ENCODE measurements around the gene CARMIL1.
A peak's percentile ranks its signal among the peaks of the same experiment; 100 is the strongest.

CARMIL1 gene

GRCh38 chr6:25278914-25279747 is at the start of gene CARMIL1:
TSS of gene CARMIL1 (plus strand) at chr6:25279374. CDS start at chr6:25279796, 422 bp downstream.
- Histone ChIP-seq H3K4me1 (ENCODE audit: control insufficient read depth, insufficient read depth, low read length) (peaks cover 15% of the 10 kb centered on the region), H3K27ac (ENCODE audit: extremely low read depth, low read depth, low read length) (peak within 1 kb of the TSS; percentile 89), H3K4me3 (ENCODE audit: low read depth, low read length) (peak within 1 kb of the TSS; percentile 83), H3K36me3 (ENCODE audit: control insufficient read depth in 2 of 2, insufficient read depth in 1 of 2, low read length in 2 of 2) (no peaks in the 10 kb centered on the region), H3K9me3 (ENCODE audit: control insufficient read depth, insufficient read depth, low read depth, low read length) (no peaks in the 10 kb centered on the region)
- POLR2A ChIA-PET, result interaction anchor here (0.6 to 2.3 kb wide), 25 partner anchors 13 to 1975 kb away, joined by 3 to 24 read pairs (median 4); no protein-coding TSS in a partner anchor
- CTCF ChIA-PET, result interaction anchor here (0.6 to 6.1 kb wide), 59 partner anchors 8 to 620 kb away, joined by 3 to 95 read pairs (median 4); no protein-coding TSS in a partner anchor
- no peak for TF ChIP-seq ZNF114 (tag by site-specific recombination; IDR thresholded peaks at IDR 0.05)
- TF ChIP-seq ZNF133 (tag by site-specific recombination; IDR thresholded peaks at IDR 0.05), result no peak
- no peak for TF ChIP-seq ZNF830 (tag by site-specific recombination; IDR thresholded peaks at IDR 0.05; ENCODE audit: low read depth)
- peak; percentile 80 for TF ChIP-seq ZNF654 (tag by site-specific recombination; IDR thresholded peaks at IDR 0.05; ENCODE audit: low read depth)
- TF ChIP-seq ZNF16 (tag by site-specific recombination; IDR thresholded peaks at IDR 0.05; ENCODE audit: low read depth), result no peak
- TF ChIP-seq, protein P1, sequence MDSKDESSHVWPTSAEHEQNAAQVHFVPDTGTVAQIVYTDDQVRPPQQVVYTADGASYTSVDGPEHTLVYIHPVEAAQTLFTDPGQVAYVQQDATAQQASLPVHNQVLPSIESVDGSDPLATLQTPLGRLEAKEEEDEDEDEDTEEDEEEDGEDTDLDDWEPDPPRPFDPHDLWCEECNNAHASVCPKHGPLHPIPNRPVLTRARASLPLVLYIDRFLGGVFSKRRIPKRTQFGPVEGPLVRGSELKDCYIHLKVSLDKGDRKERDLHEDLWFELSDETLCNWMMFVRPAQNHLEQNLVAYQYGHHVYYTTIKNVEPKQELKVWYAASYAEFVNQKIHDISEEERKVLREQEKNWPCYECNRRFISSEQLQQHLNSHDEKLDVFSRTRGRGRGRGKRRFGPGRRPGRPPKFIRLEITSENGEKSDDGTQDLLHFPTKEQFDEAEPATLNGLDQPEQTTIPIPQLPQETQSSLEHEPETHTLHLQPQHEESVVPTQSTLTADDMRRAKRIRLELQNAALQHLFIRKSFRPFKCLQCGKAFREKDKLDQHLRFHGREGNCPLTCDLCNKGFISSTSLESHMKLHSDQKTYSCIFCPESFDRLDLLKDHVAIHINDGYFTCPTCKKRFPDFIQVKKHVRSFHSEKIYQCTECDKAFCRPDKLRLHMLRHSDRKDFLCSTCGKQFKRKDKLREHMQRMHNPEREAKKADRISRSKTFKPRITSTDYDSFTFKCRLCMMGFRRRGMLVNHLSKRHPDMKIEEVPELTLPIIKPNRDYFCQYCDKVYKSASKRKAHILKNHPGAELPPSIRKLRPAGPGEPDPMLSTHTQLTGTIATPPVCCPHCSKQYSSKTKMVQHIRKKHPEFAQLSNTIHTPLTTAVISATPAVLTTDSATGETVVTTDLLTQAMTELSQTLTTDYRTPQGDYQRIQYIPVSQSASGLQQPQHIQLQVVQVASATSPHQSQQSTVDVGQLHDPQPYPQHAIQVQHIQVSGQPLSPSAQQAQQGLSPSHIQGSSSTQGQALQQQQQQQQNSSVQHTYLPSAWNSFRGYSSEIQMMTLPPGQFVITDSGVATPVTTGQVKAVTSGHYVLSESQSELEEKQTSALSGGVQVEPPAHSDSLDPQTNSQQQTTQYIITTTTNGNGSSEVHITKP (tag by site-specific recombination; IDR thresholded peaks at IDR 0.05), result no peak
- TF ChIP-seq ZNF266 (tag by site-specific recombination; IDR thresholded peaks at IDR 0.05; ENCODE audit: low read depth), result no peak
- 0 out of 2 replicates have a peak, but pooled peaks have one; percentile 45 for TF ChIP-seq ZNF184 (tag by site-specific recombination; IDR thresholded peaks at IDR 0.05)
- peak; percentile 35; the same call in 1 of the 2 replicates for TF ChIP-seq ZBTB17 (tag by site-specific recombination; IDR thresholded peaks at IDR 0.05)
- peak; percentile 98 for TF ChIP-seq ZBTB8A (tag by site-specific recombination; IDR thresholded peaks at IDR 0.05)
- TF ChIP-seq, protein P2, sequence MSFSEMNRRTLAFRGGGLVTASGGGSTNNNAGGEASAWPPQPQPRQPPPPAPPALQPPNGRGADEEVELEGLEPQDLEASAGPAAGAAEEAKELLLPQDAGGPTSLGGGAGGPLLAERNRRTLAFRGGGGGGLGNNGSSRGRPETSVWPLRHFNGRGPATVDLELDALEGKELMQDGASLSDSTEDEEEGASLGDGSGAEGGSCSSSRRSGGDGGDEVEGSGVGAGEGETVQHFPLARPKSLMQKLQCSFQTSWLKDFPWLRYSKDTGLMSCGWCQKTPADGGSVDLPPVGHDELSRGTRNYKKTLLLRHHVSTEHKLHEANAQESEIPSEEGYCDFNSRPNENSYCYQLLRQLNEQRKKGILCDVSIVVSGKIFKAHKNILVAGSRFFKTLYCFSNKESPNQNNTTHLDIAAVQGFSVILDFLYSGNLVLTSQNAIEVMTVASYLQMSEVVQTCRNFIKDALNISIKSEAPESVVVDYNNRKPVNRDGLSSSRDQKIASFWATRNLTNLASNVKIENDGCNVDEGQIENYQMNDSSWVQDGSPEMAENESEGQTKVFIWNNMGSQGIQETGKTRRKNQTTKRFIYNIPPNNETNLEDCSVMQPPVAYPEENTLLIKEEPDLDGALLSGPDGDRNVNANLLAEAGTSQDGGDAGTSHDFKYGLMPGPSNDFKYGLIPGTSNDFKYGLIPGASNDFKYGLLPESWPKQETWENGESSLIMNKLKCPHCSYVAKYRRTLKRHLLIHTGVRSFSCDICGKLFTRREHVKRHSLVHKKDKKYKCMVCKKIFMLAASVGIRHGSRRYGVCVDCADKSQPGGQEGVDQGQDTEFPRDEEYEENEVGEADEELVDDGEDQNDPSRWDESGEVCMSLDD (tag by site-specific recombination; IDR thresholded peaks at IDR 0.05), result no peak
- no peak for TF ChIP-seq ZNF423 (tag by site-specific recombination; IDR thresholded peaks at IDR 0.05)
- no peak for TF ChIP-seq ZNF354C (tag by site-specific recombination; IDR thresholded peaks at IDR 0.05; ENCODE audit: borderline replicate concordance, low read depth)
- TF ChIP-seq TRIM28 (IDR thresholded peaks at IDR 0.05; ENCODE audit: borderline replicate concordance, low read length), result no peak
- no peak for TF ChIP-seq ZNF48 (tag by site-specific recombination; IDR thresholded peaks at IDR 0.05)
- TF ChIP-seq ZNF341 (tag by site-specific recombination; IDR thresholded peaks at IDR 0.05; ENCODE audit: low read depth), result peak; percentile 35
- TF ChIP-seq, protein P3, sequence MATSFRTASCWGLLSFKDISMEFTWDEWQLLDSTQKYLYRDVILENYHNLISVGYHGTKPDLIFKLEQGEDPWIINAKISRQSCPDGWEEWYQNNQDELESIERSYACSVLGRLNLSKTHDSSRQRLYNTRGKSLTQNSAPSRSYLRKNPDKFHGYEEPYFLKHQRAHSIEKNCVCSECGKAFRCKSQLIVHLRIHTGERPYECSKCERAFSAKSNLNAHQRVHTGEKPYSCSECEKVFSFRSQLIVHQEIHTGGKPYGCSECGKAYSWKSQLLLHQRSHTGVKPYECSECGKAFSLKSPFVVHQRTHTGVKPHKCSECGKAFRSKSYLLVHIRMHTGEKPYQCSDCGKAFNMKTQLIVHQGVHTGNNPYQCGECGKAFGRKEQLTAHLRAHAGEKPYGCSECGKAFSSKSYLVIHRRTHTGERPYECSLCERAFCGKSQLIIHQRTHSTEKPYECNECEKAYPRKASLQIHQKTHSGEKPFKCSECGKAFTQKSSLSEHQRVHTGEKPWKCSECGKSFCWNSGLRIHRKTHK (tag by site-specific recombination; IDR thresholded peaks at IDR 0.05), result no peak
- TF ChIP-seq, protein P4, sequence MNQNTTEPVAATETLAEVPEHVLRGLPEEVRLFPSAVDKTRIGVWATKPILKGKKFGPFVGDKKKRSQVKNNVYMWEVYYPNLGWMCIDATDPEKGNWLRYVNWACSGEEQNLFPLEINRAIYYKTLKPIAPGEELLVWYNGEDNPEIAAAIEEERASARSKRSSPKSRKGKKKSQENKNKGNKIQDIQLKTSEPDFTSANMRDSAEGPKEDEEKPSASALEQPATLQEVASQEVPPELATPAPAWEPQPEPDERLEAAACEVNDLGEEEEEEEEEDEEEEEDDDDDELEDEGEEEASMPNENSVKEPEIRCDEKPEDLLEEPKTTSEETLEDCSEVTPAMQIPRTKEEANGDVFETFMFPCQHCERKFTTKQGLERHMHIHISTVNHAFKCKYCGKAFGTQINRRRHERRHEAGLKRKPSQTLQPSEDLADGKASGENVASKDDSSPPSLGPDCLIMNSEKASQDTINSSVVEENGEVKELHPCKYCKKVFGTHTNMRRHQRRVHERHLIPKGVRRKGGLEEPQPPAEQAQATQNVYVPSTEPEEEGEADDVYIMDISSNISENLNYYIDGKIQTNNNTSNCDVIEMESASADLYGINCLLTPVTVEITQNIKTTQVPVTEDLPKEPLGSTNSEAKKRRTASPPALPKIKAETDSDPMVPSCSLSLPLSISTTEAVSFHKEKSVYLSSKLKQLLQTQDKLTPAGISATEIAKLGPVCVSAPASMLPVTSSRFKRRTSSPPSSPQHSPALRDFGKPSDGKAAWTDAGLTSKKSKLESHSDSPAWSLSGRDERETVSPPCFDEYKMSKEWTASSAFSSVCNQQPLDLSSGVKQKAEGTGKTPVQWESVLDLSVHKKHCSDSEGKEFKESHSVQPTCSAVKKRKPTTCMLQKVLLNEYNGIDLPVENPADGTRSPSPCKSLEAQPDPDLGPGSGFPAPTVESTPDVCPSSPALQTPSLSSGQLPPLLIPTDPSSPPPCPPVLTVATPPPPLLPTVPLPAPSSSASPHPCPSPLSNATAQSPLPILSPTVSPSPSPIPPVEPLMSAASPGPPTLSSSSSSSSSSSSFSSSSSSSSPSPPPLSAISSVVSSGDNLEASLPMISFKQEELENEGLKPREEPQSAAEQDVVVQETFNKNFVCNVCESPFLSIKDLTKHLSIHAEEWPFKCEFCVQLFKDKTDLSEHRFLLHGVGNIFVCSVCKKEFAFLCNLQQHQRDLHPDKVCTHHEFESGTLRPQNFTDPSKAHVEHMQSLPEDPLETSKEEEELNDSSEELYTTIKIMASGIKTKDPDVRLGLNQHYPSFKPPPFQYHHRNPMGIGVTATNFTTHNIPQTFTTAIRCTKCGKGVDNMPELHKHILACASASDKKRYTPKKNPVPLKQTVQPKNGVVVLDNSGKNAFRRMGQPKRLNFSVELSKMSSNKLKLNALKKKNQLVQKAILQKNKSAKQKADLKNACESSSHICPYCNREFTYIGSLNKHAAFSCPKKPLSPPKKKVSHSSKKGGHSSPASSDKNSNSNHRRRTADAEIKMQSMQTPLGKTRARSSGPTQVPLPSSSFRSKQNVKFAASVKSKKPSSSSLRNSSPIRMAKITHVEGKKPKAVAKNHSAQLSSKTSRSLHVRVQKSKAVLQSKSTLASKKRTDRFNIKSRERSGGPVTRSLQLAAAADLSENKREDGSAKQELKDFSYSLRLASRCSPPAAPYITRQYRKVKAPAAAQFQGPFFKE (tag by site-specific recombination; IDR thresholded peaks at IDR 0.05; ENCODE audit: borderline replicate concordance), result no peak
- peak; percentile 27; the same call in 1 of the 2 replicates for TF ChIP-seq ZBTB6 (tag by site-specific recombination; IDR thresholded peaks at IDR 0.05)
